Neural cell (in vitro differentiated cells): ENCODE measurements around the gene TMEM80. TPM values are rescaled to one million over a fixed set of nuclear protein-coding genes. Genes with fewer than 3 reads are reported as not detected.
"Not testable (repeated sequence)": the region's sequence is repeated elsewhere in the genome, so short reads cannot be mapped to it uniquely, and the experiment has no call there.

Experiments used
- H2AFZ ChIP-seq: fragments of 200-600, 300-800 bp; sonication (generic), shearing (Covaris generic); 2 replicates; pipeline ENCODE4 v1.6.0; 2014; ENCODE audit warnings: low read depth, mild to moderate bottlenecking, antibody characterized with exemption, low read length, moderate library complexity
- H3F3A ChIP-seq: fragments of 200-600 bp; shearing (Covaris generic); 2 replicates; pipeline ENCODE4 v1.6.1; 2016; ENCODE audit warnings: mild to moderate bottlenecking, moderate library complexity, mixed read lengths, antibody characterized with exemption, low read length; ENCODE audit not compliant: insufficient read depth, poor library complexity, severe bottlenecking
- H3K27ac ChIP-seq: fragments of 200-600, 300-800 bp; sonication (generic), shearing (Covaris generic); 2 replicates; pipeline ENCODE4 v1.5.1; 2014; ENCODE audit warnings: mild to moderate bottlenecking, low read length, moderate library complexity
- H3K27me3 ChIP-seq: fragments of 300-800, 200-600 bp; sonication (generic), shearing (Covaris generic); 2 replicates; pipeline ENCODE4 v1.6.0; 2014; ENCODE audit warnings: mild to moderate bottlenecking, low read depth, low read length, moderate library complexity; ENCODE audit not compliant: insufficient read depth
- H3K36me3 ChIP-seq: fragments of 300-800, 200-600 bp; sonication (generic), shearing (Covaris generic); 2 replicates; pipeline ENCODE4 v1.5.1; 2014; ENCODE audit warnings: mild to moderate bottlenecking, antibody characterized with exemption, low read length, moderate library complexity; ENCODE audit not compliant: insufficient read depth
- H3K4me2 ChIP-seq: fragments of 300-800, 200-600 bp; sonication (generic), shearing (Covaris generic); 2 replicates; pipeline ENCODE4 v1.6.0; 2014; ENCODE audit warnings: mild to moderate bottlenecking, low read length
- H3K4me3 ChIP-seq: fragments of 300-800, 200-600 bp; sonication (generic), shearing (Covaris generic); 2 replicates; pipeline ENCODE4 v1.5.1; 2014; ENCODE audit warnings: mild to moderate bottlenecking, low read length, moderate library complexity
- H3K79me2 ChIP-seq: fragments of 200-600 bp; shearing (Covaris generic); replicated peaks from 2 replicates; pipeline ENCODE4 v1.6.0; 2014; ENCODE audit warnings: mild to moderate bottlenecking, low read length, moderate library complexity; ENCODE audit not compliant: insufficient read depth
- H3K9ac ChIP-seq: fragments of 300-800, 200-600 bp; sonication (generic), shearing (Covaris generic); 2 replicates; pipeline ENCODE4 v1.6.1; 2016; ENCODE audit warnings: mild to moderate bottlenecking, low read length, mixed read lengths
- H3K9me2 ChIP-seq: fragments of 200-600 bp; shearing (Covaris generic); 2 replicates; pipeline ENCODE4 v1.6.1; 2016; ENCODE audit warnings: mild to moderate bottlenecking, low read length, mixed read lengths; ENCODE audit not compliant: insufficient read depth
- H3K9me3 ChIP-seq: fragments of 200-600, 300-800 bp; sonication (generic), shearing (Covaris generic); 2 replicates; pipeline ENCODE4 v1.6.1; 2016; ENCODE audit warnings: mild to moderate bottlenecking, mixed run types, low read length, moderate library complexity, mixed read lengths
- H4K20me1 ChIP-seq: fragments of 200-600 bp; shearing (Covaris generic); 2 replicates; pipeline ENCODE4 v1.6.1; 2016; ENCODE audit warnings: mild to moderate bottlenecking, mixed run types; ENCODE audit not compliant: insufficient read depth
- CTCF ChIP-seq: fragments of 450-650 bp; IDR thresholded peaks from 2 replicates; pipeline ENCODE4 v1.5.1; 2014; ENCODE audit warnings: antibody characterized with exemption, mild to moderate bottlenecking, moderate library complexity; ENCODE audit not compliant: poor library complexity, severe bottlenecking
- EP300 ChIP-seq: fragments of 450-650 bp; conservative IDR thresholded peaks from 2 replicates; pipeline ENCODE4 v1.6.1; 2014; ENCODE audit warnings: antibody characterized with exemption, mild to moderate bottlenecking, moderate library complexity; ENCODE audit not compliant: poor library complexity, severe bottlenecking
- EZH2 ChIP-seq: fragments of 200-600, 300-800 bp; shearing (Covaris generic), sonication (generic); IDR thresholded peaks from 2 replicates; pipeline ENCODE4 v1.6.1; 2014; ENCODE audit warnings: antibody characterized with exemption, low read length, borderline replicate concordance, mild to moderate bottlenecking; ENCODE audit not compliant: insufficient read depth, poor library complexity, severe bottlenecking
- MXI1 ChIP-seq: fragments of 450-650 bp; conservative IDR thresholded peaks from 2 replicates; pipeline ENCODE4 v1.6.1; 2014; ENCODE audit warnings: antibody characterized with exemption, mild to moderate bottlenecking; ENCODE audit not compliant: poor library complexity, severe bottlenecking
- POLR2AphosphoS5 ChIP-seq: IDR thresholded peaks from 2 replicates; pipeline ENCODE4 v1.6.1; 2012
- RAD21 ChIP-seq: fragments of 450-650 bp; conservative IDR thresholded peaks from 2 replicates; pipeline ENCODE4 v1.6.1; 2014; ENCODE audit warnings: antibody characterized with exemption, mild to moderate bottlenecking, moderate library complexity
- REST ChIP-seq: IDR thresholded peaks from 2 replicates; pipeline ENCODE4 v1.6.1; 2012; ENCODE audit warnings: borderline replicate concordance
- SMC3 ChIP-seq: fragments of 450-650 bp; conservative IDR thresholded peaks from 2 replicates; pipeline ENCODE4 v1.6.1; 2014; ENCODE audit warnings: antibody characterized with exemption, mild to moderate bottlenecking, moderate library complexity; ENCODE audit not compliant: poor library complexity
- TAF1 ChIP-seq: IDR thresholded peaks from 2 replicates; pipeline ENCODE4 v1.6.1; 2012; ENCODE audit warnings: low read depth
- polyA plus RNA-seq: library from polyadenylated mRNA; depleted of rRNA; stranded (reverse); fragments of >200 nt; gene quantifications from 2 replicates; pipeline ENCODE4 v1.2.3, GENCODE V29; 2014

TMEM80 gene
- polyA plus RNA-seq, 1 donor from 2014 or later, result 23.1 TPM

DNA sequence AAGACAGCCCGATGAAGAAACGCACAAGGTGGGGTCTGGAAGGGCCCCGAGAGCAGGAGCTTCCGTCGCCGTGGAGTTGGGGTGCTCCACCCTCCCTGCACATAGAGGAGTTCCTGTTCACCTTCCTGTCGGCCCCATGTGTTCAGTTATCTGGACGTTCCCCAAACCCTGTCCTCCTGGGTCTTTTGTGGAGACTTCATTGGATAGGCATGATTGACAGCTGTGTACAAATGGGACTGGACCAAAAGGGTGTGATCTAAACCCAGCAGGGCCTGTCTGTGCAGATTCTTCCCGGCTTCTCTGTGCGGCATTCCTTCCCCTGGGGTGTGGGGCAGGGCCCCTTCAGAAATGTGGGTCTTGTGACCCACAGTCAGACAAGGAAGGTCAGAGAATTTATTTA lies 42.3 kb downstream of the TMEM80 start:
- H2AFZ ChIP-seq, H3K9me3 ChIP-seq, H3K9ac ChIP-seq, H3K36me3 ChIP-seq, H3K27ac ChIP-seq, H3K4me2 ChIP-seq, H4K20me1 ChIP-seq, H3K27me3 ChIP-seq, H3K9me2 ChIP-seq, H3F3A ChIP-seq, H3K4me3 ChIP-seq, H3K79me2 ChIP-seq: not testable (repeated sequence)

DNA sequence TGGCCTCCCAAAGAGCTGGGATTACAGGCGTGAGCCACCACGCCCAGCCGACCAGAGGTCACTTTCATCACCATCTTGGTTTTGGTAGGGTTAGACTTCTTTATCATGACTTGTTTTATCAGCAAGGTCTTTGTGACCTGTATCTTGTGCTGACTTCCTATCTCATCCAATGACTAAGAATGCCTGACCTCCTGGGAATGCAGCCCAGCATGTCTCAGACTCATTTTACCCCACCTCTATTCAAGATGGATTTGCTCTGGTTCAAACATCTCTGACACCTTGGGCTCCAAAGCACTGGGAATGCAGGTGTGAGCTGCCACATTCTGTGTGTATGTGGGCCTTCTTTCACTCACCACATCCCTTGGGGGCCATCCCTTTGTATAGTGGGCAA lies 46.5 kb downstream of the TMEM80 start:
- Histone ChIP-seq H3K27me3 (no peaks in the 10 kb centered on the region), H2AFZ (no peak overlapping the region), H3K9me2 (no peaks in the 10 kb centered on the region), H4K20me1 (no peaks in the 10 kb centered on the region), H3K4me2 (no peak overlapping the region), H3K27ac (no peak overlapping the region), H3K9me3 (no peaks in the 10 kb centered on the region), H3F3A (no peaks in the 10 kb centered on the region), H3K4me3 (no peak overlapping the region), H3K9ac (no peak overlapping the region), H3K36me3 (no peaks in the 10 kb centered on the region), H3K79me2 (no peaks in the 10 kb centered on the region)
- TF ChIP-seq RAD21 (no peak), EP300 (no peak), TAF1 (no peak), SMC3 (no peak), MXI1 (no peak), REST (no peak), POLR2AphosphoS5 (no peak), EZH2 (no peak), CTCF (no peak)

- no peaks in the 10 kb centered on the region for H3K27me3 ChIP-seq
- no peaks in the 10 kb centered on the region for H3K9me2 ChIP-seq
- TF ChIP-seq REST (no peak), SMC3 (no peak), MXI1 (no peak), EP300 (no peak), CTCF (no peak), RAD21 (no peak), POLR2AphosphoS5 (no peak)
- H3F3A ChIP-seq, result no peaks in the 10 kb centered on the region
- no peak overlapping the region for H3K4me3 ChIP-seq
- H3K36me3 ChIP-seq, result no peaks in the 10 kb centered on the region
- H3K79me2 ChIP-seq, result no peaks in the 10 kb centered on the region
- no peak overlapping the region for H3K4me2 ChIP-seq
- H3K9me3 ChIP-seq, result no peaks in the 10 kb centered on the region
- H4K20me1 ChIP-seq, result no peaks in the 10 kb centered on the region
- H2AFZ ChIP-seq, result no peak overlapping the region
- no peak overlapping the region for H3K9ac ChIP-seq
- H3K27ac ChIP-seq, result no peak overlapping the region
These were observed 47.1 kb downstream of the TMEM80 start for GRCh38 chr11:742571-743201.
